Hepatocyte (in vitro differentiated cells): ENCODE results near the gene RHPN2. TPM values are rescaled to one million over a fixed set of nuclear protein-coding genes. Genes with fewer than 3 reads are reported as not detected.
"Not testable (repeated sequence)": the region's sequence is repeated elsewhere in the genome, so short reads cannot be mapped to it uniquely, and the experiment has no call there.

Experiments used
- DNase-seq: peaks from one replicate; pipeline ENCODE4 v3.0.0-alpha.2; 2016; ENCODE audit warnings: low spot score
- H2AFZ ChIP-seq: fragments of 200-600 bp; sonication (generic); 2 replicates; pipeline ENCODE4 v1.6.0; 2016; ENCODE audit warnings: antibody characterized with exemption, mild to moderate bottlenecking
- H3K27ac ChIP-seq: fragments of 200-600 bp; sonication (generic); 2 replicates; pipeline ENCODE4 v1.5.1; 2016; ENCODE audit warnings: mild to moderate bottlenecking
- H3K27me3 ChIP-seq: fragments of 200-600 bp; sonication (generic); 2 replicates; pipeline ENCODE4 v1.6.1; 2016
- H3K36me3 ChIP-seq: fragments of 200-600 bp; sonication (generic); replicated peaks from 2 replicates; pipeline ENCODE4 v1.5.1; 2016; ENCODE audit warnings: low read depth; ENCODE audit not compliant: insufficient read depth
- H3K4me1 ChIP-seq: fragments of 200-600 bp; sonication (generic); 2 replicates; pipeline ENCODE4 v1.5.1; 2016; ENCODE audit warnings: mild to moderate bottlenecking, moderate library complexity; ENCODE audit not compliant: insufficient read depth
- H3K4me2 ChIP-seq: fragments of 200-600 bp; sonication (generic); 2 replicates; pipeline ENCODE4 v1.6.0; 2016
- H3K4me3 ChIP-seq: fragments of 200-600 bp; sonication (generic); 2 replicates; pipeline ENCODE4 v1.5.1; 2016; ENCODE audit warnings: mild to moderate bottlenecking
- H3K79me2 ChIP-seq: fragments of 200-600 bp; sonication (generic); 2 replicates; pipeline ENCODE4 v1.6.0; 2017; ENCODE audit warnings: mild to moderate bottlenecking
- H3K9me2 ChIP-seq: fragments of 200-600 bp; sonication (generic); replicated peaks from 2 replicates; pipeline ENCODE4 v1.6.0; 2017; ENCODE audit warnings: mild to moderate bottlenecking; ENCODE audit not compliant: insufficient read depth
- H3K9me3 ChIP-seq: fragments of 200-600 bp; sonication (generic); 2 replicates; pipeline ENCODE4 v1.5.1; 2016; ENCODE audit warnings: low read depth, mild to moderate bottlenecking
- H4K20me1 ChIP-seq: fragments of 200-600 bp; sonication (generic); 2 replicates; pipeline ENCODE4 v1.6.0; 2016; ENCODE audit warnings: mild to moderate bottlenecking; ENCODE audit not compliant: insufficient read depth, poor library complexity, severe bottlenecking
- EZH2 ChIP-seq: fragments of 200-600 bp; sonication (generic); IDR thresholded peaks from 2 replicates; pipeline ENCODE4 v1.6.1; 2016; ENCODE audit warnings: antibody characterized with exemption, mild to moderate bottlenecking, borderline replicate concordance
- EZH2phosphoT487 ChIP-seq: fragments of 200-600 bp; sonication (generic); IDR thresholded peaks from one replicate; pipeline ENCODE4 v1.6.1; 2018; ENCODE audit warnings: antibody characterized with exemption, mild to moderate bottlenecking, low read depth, moderate library complexity; ENCODE audit not compliant: unreplicated experiment, severe bottlenecking
- WGBS: methylation state at CpG from one replicate; pipeline ENCODE4 v1.1.6; 2016; ENCODE audit warnings: low lambda C conversion rate; ENCODE audit errors: missing lambda C conversion rate; 5-methylcytosine and 5-hydroxymethylcytosine counted together
- polyA plus RNA-seq: library from polyadenylated mRNA; unstranded; fragments of >200 nt; fragmentation: Nextera tagmentation; extraction: Ambion mirVana; gene quantifications from 2 replicates; pipeline ENCODE4 v1.2.1, GENCODE V29; 2016
- total RNA-seq: library from RNA; depleted of rRNA; stranded (reverse); fragments of >200 nt; gene quantifications from 2 replicates; pipeline ENCODE4 v1.2.3, GENCODE V29; 2014
- TF ChIP-seq, protein P1 (sequence below): fragments of 200-600 bp; sonication (generic); IDR thresholded peaks from 2 replicates; pipeline ENCODE4 v1.5.1; 2016; ENCODE audit warnings: antibody characterized with exemption, mild to moderate bottlenecking; ENCODE audit not compliant: poor library complexity

Gene RHPN2
- total and polyA plus RNA-seq, 2 experiments from 2014 or later, result 44.3 to 67.9 TPM

DNA sequence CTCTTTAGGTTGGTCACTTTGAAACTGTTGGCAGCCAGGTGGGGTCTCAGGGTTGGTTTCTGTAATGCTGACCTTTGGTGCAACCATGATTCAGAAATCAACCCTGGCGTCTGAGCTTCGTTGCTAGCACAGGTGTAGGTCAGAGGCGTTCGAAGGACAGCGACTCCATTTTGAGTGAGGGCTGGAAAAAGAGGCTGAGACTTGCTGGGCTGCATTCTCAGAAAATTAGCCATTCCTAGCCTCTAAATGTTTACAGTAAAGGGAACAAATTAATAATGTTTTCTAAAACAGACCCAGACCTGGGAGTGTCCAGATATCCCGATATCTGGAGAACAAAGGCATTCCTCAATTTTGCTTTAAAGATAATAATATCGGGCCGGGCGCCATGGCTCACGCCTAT lies 29.2 kb downstream of the RHPN2 start:
- Histone ChIP-seq H3K79me2 (peaks cover 91% of the 10 kb centered on the region), H3K27me3 (no peaks in the 10 kb centered on the region), H4K20me1 (no peaks in the 10 kb centered on the region), H3K27ac (no peak overlapping the region), H3K4me2 (no peak overlapping the region), H3K4me3 (no peak overlapping the region), H3K9me3 (no peaks in the 10 kb centered on the region), H3K36me3 (no peaks in the 10 kb centered on the region), H3K9me2 (no peaks in the 10 kb centered on the region), H2AFZ (no peak overlapping the region), H3K4me1 (peaks cover 14% of the 10 kb centered on the region)
- TF ChIP-seq, protein P1, sequence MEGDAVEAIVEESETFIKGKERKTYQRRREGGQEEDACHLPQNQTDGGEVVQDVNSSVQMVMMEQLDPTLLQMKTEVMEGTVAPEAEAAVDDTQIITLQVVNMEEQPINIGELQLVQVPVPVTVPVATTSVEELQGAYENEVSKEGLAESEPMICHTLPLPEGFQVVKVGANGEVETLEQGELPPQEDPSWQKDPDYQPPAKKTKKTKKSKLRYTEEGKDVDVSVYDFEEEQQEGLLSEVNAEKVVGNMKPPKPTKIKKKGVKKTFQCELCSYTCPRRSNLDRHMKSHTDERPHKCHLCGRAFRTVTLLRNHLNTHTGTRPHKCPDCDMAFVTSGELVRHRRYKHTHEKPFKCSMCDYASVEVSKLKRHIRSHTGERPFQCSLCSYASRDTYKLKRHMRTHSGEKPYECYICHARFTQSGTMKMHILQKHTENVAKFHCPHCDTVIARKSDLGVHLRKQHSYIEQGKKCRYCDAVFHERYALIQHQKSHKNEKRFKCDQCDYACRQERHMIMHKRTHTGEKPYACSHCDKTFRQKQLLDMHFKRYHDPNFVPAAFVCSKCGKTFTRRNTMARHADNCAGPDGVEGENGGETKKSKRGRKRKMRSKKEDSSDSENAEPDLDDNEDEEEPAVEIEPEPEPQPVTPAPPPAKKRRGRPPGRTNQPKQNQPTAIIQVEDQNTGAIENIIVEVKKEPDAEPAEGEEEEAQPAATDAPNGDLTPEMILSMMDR, result no peak
- TF ChIP-seq EZH2phosphoT487, result no peak
- no peak for TF ChIP-seq EZH2
- WGBS, result 91% methylated on average over 10 of the region's 10 CpGs
- no peak for DNase-seq

DNA sequence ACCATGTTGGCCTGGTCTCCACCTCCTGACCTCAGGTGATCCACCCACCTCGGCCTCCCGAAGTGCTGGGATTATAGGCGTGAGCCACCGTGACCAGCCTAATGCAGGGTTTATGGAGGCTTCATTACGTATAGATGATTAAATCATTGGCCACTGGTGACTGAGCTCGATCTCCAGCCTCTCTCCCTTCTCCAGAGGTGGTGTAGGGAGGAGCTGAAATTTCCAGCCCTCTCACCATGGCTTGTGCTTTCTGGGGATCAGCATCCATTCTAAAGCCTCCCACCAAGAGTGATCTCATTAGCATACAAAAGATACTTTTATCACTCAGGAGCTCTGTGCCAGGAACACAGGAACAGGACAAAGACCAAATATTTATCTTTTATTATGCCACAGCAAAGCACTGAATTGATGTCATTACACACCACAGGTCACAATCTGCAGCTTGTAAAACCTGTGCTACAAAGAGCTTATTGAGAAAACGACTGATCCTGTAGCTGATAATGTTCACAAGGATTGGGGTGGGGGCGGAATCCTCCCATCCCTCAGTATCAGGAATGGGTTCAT lies 32.4 kb downstream of the RHPN2 start:
- peak overlapping the region; percentile 85 for H3K27ac ChIP-seq

DNA sequence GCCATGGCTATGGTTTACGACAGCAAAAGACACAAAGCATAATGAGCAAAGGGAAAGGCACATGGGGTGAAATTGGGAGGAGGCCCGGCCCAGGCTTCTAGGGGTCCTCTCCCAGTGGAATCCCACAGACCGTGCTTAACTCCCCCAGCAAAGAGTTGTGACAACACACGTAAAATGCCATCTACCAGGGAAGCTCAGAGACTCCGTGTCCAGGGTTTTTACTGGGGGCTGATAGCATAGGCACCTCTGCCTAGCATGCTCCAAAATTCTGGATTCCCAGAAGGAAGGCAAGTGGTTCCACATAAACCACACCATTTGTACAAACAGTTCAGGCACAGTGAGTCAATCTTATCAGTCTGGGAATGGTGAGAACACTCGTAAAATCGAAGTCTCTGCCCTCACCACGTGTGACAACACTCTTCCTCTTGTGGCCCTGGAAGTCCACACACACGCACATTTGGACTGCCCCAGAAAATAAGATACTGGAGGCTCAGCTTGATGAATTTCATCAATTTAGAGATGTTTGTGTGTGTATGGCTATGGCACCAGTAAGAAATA lies 34.9 kb downstream of the RHPN2 start:
- no peaks in the 10 kb centered on the region for H3K36me3 ChIP-seq
- no peaks in the 10 kb centered on the region for H3K27me3 ChIP-seq
- H3K4me2 ChIP-seq, result no peak overlapping the region
- H3K27ac ChIP-seq, result no peak overlapping the region
- peaks cover 10% of the 10 kb centered on the region for H3K4me1 ChIP-seq
- H3K4me3 ChIP-seq, result no peak overlapping the region
- TF ChIP-seq EZH2phosphoT487 (no peak), EZH2 (no peak)
- TF ChIP-seq, protein P1, result no peak
- no peak overlapping the region for H2AFZ ChIP-seq
- WGBS, result 91% methylated on average over 9 of the region's 9 CpGs
- no peak for DNase-seq
- H3K9me2 ChIP-seq, result no peaks in the 10 kb centered on the region
- no peaks in the 10 kb centered on the region for H4K20me1 ChIP-seq
- peaks cover 78% of the 10 kb centered on the region for H3K79me2 ChIP-seq
- H3K9me3 ChIP-seq, result peaks cover 2% of the 10 kb centered on the region

More for the DNA sequence above, 32.4 kb downstream of the RHPN2 start:
- Histone ChIP-seq H4K20me1 (no peaks in the 10 kb centered on the region), H3K4me3 (no peak overlapping the region), H3K4me1 (no peaks in the 10 kb centered on the region), H3K9me3 (peaks cover 2% of the 10 kb centered on the region), H3K27me3 (no peaks in the 10 kb centered on the region), H2AFZ (no peak overlapping the region), H3K4me2 (peak overlapping the region; percentile 42), H3K36me3 (no peaks in the 10 kb centered on the region), H3K79me2 (peaks cover 90% of the 10 kb centered on the region), H3K9me2 (no peaks in the 10 kb centered on the region)
- DNase-seq, result peak; percentile 34
- TF ChIP-seq EZH2 (no peak), EZH2phosphoT487 (no peak)
- TF ChIP-seq, protein P1, result no peak
- WGBS, result 43% methylated on average over 8 of the region's 8 CpGs

DNA sequence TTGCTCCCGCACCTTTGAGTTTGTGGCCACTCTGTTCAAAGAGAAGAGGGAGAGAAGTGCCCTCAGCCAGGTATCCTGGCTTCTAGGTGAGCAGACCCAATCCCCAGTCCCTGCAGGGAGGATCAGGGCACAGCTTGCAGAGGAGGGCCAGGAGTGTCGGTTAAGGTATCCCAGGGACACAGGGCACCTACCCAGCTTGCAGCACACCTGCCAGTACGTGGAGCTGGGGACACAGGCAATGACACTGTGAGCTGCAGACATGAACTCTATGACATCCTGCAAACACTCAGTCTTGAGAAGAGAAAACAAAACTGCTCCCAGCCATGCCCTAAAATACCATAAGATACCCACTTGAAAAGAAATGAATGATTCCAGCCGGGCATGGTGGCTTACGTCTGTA lies 38.1 kb downstream of the RHPN2 start:
- H3K36me3 ChIP-seq, H3K9me3 ChIP-seq, H2AFZ ChIP-seq, DNase-seq, H3K27ac ChIP-seq, H3K9me2 ChIP-seq, H3K4me2 ChIP-seq, H4K20me1 ChIP-seq, H3K4me3 ChIP-seq, H3K27me3 ChIP-seq: not testable (repeated sequence)
- H3K79me2 ChIP-seq, result peaks cover 59% of the 10 kb centered on the region
- H3K4me1 ChIP-seq, result peaks cover 15% of the 10 kb centered on the region
- WGBS, result 98% methylated on average over 5 of the region's 5 CpGs

DNA sequence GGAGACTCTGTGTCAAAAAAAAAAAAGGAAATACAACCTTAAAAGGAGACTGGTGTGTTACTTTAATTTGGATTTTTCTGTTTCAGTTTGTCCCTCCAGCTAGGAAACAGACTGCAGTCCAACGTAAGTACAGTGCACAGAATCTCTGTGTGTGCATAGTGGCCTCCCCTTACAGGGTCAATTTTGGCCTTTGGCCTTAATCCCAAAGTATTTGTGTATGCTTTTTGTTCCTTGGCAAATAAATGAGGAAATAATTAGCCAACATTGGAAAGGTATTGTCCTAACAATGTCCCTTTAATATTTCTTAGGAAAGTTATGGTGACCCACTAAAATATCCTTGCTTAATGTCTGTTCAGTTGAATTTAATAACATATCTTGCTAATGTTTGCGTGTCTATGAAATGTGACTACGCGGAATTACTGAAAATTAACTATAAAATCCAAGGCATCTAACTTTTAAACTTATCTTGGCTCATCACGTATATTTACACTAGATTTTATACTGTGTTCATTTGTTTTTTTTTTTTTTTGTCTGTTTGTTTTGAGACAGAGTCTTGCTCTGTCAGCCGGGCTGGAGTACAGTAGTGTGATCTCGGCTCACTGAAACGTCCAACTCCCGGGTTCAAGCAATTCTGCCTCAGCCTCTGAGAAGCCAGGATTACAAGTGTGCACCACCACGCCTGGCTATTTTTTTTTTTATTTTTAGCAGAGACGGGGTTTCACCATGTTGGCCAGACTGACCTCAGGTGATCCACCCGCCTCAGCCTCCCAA lies 39.0 kb downstream of the RHPN2 start:
- 76% methylated on average over 12 of the region's 12 CpGs for WGBS
- not testable (repeated sequence) for H3K36me3 ChIP-seq, H3K4me2 ChIP-seq, H2AFZ ChIP-seq, DNase-seq, H4K20me1 ChIP-seq, H3K9me2 ChIP-seq, H3K9me3 ChIP-seq, H3K27me3 ChIP-seq, H3K4me3 ChIP-seq
- peaks cover 50% of the 10 kb centered on the region for H3K79me2 ChIP-seq
- peaks cover 15% of the 10 kb centered on the region for H3K4me1 ChIP-seq
- H3K27ac ChIP-seq, result peak overlapping the region; percentile 43
